NCI-H524 treated with DMSO at 0.1 percent for 48 hours (cell line): ENCODE measurements around the gene CA9.

Source experiments
- DNase-seq: peaks from one replicate; lab custom pipeline; 2025; lab: John Stamatoyannopoulos, UW

The CA9 gene

DNA sequence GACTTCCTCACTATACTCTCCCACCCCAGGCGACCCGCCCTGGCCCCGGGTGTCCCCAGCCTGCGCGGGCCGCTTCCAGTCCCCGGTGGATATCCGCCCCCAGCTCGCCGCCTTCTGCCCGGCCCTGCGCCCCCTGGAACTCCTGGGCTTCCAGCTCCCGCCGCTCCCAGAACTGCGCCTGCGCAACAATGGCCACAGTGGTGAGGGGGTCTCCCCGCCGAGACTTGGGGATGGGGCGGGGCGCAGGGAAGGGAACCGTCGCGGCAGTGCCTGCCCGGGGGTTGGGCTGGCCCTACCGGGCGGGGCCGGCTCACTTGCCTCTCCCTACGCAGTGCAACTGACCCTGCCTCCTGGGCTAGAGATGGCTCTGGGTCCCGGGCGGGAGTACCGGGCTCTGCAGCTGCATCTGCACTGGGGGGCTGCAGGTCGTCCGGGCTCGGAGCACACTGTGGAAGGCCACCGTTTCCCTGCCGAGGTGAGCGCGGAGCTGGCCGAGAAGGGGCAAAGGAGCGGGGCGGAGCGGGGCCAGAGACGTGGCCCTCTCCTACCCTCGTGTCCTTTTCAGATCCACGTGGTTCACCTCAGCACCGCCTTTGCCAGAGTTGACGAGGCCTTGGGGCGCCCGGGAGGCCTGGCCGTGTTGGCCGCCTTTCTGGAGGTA, 2.1 kb downstream of the CA9 start:
- no peak for DNase-seq

GRCh38 chr9:35679091-35679490, 5.4 kb downstream of the CA9 start:
- DNase-seq = no peak

DNA sequence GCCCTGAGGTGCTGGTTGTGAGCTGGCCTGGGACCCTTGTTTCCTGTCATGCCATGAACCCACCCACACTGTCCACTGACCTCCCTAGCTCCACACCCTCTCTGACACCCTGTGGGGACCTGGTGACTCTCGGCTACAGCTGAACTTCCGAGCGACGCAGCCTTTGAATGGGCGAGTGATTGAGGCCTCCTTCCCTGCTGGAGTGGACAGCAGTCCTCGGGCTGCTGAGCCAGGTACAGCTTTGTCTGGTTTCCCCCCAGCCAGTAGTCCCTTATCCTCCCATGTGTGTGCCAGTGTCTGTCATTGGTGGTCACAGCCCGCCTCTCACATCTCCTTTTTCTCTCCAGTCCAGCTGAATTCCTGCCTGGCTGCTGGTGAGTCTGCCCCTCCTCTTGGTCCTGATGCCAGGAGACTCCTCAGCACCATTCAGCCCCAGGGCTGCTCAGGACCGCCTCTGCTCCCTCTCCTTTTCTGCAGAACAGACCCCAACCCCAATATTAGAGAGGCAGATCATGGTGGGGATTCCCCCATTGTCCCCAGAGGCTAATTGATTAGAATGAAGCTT, 6.1 kb downstream of the CA9 start:
- DNase-seq = no peak

DNA sequence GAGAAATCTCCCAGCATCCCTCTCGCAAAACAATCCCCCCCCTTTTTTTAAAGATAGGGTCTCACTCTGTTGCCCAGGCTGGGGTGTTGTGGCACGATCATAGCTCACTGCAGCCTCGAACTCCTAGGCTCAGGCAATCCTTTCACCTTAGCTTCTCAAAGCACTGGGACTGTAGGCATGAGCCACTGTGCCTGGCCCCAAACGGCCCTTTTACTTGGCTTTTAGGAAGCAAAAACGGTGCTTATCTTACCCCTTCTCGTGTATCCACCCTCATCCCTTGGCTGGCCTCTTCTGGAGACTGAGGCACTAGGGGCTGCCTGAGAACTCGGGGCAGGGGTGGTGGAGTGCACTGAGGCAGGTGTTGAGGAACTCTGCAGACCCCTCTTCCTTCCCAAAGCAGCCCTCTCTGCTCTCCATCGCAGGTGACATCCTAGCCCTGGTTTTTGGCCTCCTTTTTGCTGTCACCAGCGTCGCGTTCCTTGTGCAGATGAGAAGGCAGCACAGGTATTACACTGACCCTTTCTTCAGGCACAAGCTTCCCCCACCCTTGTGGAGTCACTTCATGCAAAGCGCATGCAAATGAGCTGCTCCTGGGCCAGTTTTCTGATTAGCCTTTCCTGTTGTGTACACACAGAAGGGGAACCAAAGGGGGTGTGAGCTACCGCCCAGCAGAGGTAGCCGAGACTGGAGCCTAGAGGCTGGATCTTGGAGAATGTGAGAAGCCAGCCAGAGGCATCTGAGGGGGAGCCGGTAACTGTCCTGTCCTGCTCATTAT, 6.8 kb downstream of the CA9 start:
- DNase-seq = no peak

DNA sequence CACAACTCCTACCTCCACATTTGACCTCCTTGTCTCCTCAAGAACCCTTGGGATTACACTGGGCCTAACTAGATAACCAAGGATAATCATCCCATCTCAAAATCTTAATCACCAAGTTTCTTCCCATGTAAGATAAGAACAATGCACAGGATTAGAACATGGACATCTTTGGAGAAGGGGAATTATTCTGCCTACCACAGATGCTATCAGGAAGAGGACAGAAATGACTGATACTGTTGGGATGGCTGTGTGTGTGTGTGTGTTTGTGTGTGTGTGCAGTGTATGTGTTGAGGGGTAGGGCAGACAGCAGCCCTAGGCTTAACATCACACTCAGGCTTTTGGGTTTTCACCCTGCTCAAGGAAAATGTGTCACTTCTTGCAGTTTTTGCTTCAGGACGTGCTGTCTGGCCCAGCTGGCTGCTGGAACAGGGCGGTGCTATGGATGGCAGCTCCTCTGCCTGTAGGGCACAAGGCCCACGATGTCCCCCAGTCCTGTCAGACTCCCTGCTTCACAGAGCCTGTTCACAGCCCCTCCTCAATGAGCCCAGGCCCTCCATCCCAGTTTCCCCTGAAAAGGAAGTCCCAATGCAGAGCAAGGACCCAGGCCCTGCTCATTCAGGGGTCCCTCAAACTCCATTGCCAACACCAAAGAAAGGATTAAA, 7.7 kb downstream of the CA9 start:
- no peak for DNase-seq

DNA sequence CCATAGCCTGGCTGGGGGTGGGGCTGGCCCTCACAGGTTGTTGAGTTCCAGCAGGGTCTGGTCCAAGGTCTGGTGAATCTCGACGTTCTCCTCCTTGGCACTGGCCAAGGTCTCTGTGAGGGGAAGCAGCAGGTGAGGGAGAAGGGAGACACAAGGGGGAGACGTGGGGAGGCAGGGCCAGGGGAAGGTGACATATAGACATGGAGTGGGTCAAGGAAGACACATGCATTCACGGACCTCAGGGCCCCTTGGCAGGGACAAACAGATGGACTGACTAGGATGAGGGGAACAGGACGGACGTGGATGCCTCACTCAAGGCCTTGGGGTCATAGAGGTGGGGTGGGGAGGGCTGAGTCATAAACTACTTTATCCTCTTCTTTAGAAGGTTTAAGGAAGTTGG, 8.3 kb downstream of the CA9 start:
- no peak for DNase-seq

GRCh38 chr9:35682520-35683315, 9.0 kb downstream of the CA9 start:
- no peak for DNase-seq

DNA sequence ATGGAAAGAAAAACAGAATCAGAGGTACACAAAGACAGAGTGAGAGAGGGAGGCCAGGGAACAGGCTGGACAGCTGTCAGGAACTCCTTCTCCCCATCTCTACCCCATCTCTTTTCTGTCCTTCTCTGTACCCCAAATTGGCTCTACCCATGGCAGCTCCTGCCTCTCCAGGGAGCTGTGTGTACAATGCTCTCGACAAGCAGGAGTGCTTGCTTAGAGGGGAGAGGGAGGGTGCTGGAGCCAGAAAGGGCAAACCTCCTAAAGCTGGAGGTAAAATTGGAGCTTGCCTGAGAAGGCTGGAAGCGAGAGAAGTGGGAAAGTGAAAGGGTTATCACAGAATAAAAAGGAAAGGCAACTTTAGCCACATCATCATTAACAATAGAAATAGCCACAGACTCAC, 9.6 kb downstream of the CA9 start:
- no peak for DNase-seq

DNA sequence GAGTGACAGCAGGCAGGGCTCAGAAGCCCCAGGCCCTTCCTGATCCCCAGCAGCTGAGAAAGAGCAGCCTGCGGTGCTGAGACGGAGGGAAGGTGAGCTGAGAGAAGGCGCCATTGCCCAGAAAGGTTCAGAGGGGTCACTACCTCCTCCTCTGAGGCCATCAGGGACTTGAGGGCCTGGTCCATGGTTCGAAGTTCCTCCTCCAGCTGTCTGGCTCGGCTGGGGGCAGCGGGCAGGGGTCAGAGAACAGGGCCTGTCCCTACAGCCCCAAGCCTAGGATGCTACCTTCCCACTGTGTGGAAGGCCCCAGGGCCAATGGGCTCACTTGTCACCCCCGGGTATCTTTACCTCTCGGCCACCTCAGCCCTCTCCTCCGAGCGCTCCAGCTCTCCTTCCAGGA, 11.2 kb downstream of the CA9 start:
- no peak for DNase-seq

- no peak for DNase-seq
These were observed 11.8 kb downstream of the CA9 start for GRCh38 chr9:35685506-35685905.

GRCh38 chr9:35686222-35687203, 12.8 kb downstream of the CA9 start:
- no peak for DNase-seq

- no peak for DNase-seq
These were observed 13.6 kb downstream of the CA9 start for GRCh38 chr9:35687306-35687705.

GRCh38 chr9:35687972-35688557, 14.3 kb downstream of the CA9 start:
- no peak for DNase-seq

DNA sequence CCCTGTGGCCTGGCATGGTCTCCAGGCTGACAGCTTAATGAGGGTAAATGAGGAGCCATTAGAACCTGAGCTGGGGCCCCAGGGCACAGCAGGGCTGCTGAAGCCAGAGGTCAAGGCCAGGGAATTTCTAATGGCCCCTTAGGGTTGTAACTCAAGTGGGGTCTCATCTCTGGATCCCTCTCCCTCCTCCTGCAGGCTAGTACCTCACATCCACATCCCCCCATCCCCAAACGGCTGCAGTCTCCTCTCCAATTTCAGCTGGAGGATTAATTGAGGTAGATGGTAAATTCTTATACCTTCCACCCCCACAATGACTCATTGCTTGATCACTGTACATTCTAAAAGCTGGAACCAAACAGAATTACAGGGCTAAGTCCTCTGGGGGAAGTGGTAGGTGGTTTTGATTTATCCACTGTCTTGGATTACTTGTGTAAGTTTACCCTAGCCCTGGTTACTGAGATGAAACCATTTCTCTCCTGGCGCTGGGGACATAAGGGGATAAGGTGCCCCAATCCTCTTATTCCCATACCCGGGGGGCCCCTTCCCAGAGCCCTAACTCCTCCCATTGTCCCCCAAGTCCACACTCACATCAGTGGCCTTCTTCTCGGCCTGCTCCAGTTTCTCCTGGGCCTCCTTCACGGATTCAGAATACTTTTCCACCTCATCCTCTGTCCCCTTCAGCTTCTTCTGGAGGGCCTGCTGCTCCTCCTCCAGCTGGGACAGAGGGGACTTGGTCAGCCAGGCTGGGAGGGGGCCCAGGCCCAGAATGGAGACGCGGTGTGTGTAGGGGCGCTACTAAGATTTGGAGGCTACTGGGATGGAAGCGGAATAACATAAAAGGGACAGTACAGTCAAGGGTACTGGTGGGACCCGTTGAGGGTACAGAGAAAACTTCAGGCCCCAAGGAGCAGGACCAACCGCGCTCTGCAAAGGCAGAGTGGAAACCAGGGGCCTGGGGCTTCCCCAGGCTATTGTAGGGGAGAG, 15.1 kb downstream of the CA9 start:
- no peak for DNase-seq

DNA sequence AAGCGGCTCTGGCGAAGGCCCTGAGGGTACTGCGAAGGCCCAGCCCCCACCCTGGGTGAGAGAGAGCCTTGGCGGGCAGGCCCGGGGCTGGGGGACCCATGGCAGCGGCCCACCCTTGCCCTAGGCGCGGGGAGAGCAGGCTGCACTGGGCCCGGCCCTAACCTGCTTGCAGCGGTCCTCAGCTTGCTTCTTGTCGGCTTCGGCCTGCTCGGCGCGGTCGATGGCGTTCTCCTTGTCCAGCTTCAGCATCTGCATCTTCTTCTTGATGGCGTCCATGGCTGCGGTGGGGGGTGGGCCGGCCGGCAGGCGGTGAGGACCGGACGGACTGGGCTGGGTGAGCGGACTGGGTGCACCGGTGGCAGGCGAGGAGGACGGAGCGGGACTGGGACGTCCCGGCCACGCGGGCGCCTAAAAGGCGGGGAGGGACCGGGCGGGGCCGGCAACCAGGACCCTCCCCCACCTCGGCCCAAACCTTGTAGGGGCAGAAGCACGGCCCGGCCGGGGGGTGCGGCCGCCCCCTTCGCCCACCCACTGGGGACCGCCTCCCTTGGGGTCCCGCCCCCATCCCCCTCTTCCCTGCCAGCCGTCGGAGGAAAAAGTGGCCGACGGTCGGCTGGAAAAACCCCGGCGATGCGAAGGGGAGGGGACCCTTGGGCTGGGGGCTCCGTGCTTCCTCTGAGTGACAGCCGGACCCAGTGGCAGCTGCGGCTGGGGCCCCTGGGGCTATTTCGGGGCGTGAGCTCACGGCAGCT, 16.0 kb downstream of the CA9 start, which contains the start of gene TPM2:
TSS of gene TPM2 (minus strand) at position 384 of the 752 bp plus-strand sequence. CDS start at position 276, 108 bp downstream.
- DNase-seq = no peak

GRCh38 chr9:35690294-35690613, 16.5 kb downstream of the CA9 start:
- no peak for DNase-seq

DNA sequence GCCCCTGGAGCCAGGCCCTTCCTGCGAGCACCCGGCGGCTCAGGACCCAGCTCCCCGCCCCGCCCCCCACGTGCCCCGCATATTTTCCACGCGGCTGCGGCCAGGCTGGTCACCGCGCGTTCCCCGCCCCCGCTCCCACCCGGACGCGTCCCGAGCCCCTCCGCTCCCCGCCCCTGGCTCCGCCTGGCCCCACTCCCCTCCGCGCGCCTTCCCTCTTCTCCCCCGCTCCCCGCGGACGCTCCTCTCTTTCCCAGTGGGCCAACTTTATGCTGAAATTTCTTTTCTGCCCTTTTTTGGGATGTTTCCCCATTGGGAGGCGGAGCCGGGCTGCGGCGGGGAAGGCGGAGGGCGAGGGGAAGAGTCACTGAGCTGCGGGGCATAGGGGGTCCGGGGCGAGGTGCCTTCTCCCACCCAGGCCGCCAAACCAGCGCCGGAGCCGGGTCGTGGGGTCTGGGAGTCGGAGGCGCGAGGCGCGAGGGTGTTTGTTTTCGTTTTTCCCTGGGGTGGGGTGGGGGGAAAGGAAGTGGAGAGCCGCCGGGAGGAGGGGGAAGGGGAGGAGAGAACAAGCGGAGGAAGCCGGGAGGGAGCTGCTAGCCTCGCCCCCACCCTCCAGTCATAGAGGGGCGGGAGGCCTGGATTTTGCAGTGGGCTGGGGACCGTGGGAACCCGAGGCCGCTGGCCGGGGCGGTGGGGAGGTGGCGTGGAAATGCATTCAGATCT, 17.0 kb downstream of the CA9 start:
- no peak for DNase-seq

GRCh38 chr9:35691334-35691650, 17.6 kb downstream of the CA9 start:
- DNase-seq = no peak
